ENCODE measurements around the gene ELAPOR2.
A peak's percentile ranks its signal among the peaks of the same experiment; 100 is the strongest.

ELAPOR2 gene

DNA sequence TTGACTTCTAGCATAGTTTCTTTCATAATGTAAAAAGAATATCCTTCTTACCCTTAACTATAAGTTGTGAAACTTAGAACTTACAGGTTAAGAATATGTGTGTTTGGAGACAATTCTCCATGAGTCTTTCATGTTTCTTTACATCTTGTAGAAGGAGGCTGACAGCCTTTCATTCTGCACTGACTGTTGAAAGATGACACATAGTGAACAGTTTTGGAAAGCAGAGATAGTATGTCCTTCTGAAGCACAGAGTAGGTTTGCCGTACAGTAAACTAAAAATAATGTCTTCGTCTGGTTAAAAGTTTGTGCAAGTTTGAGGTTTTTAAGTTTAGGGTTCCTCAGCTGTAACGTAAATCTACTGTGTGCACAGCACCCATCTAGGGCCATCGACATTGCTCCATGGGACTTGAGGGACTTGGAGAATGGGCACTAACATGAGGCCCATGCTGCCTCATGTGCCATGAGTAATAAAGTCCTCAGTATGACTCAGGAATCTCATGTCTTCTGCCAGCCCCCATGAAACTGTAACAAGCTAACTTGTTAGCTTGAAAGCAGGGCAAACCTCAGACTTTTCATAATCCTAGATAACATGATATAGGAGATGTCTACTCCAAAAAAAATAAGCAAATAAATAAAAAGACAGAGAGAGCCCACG is 24.5 kb upstream of the ELAPOR2 start:
- H3K4me1 ChIP-seq (ENCODE audit: control insufficient read depth, insufficient read depth, low read length): no peaks in the 10 kb centered on the region
- no peaks in the 10 kb centered on the region for H3K27me3 ChIP-seq (ENCODE audit: control insufficient read depth, insufficient read depth, low read length)
- H3K4me3 ChIP-seq (ENCODE audit: low read length): no peak overlapping the region
- DNase-seq (ENCODE audit: low read depth, low spot score): no peak
- no peaks in the 10 kb centered on the region for H3K9me3 ChIP-seq (ENCODE audit: control insufficient read depth, insufficient read depth, low read length)
- H3K36me3 ChIP-seq (ENCODE audit: control insufficient read depth, insufficient read depth, low read length): no peaks in the 10 kb centered on the region; the same call in 1 of the 2 replicates
- WGBS (ENCODE audit: insufficient coverage, insufficient read length): no CpG with 5 or more reads among the region's 5 CpGs
- H3K27ac ChIP-seq (ENCODE audit: low read length): no peak overlapping the region

- Histone ChIP-seq H3K4me1 (ENCODE audit: control insufficient read depth, insufficient read depth, low read length) (no peaks in the 10 kb centered on the region), H3K4me3 (ENCODE audit: low read length) (no peak overlapping the region), H3K9me3 (ENCODE audit: control insufficient read depth, insufficient read depth, low read length) (no peaks in the 10 kb centered on the region), H3K36me3 (ENCODE audit: control insufficient read depth, insufficient read depth, low read length) (no peaks in the 10 kb centered on the region; the same call in 1 of the 2 replicates), H3K27me3 (ENCODE audit: control insufficient read depth, insufficient read depth, low read length) (no peaks in the 10 kb centered on the region), H3K27ac (ENCODE audit: low read length) (no peak overlapping the region)
- no peak for DNase-seq (ENCODE audit: low read depth, low spot score)
- no CpG with 5 or more reads among the region's 5 CpGs for WGBS (ENCODE audit: insufficient coverage, insufficient read length)
Measured at GRCh38 chr7:87082675-87083074, 23.2 kb upstream of the ELAPOR2 start.

- WGBS (ENCODE audit: insufficient coverage, insufficient read length): no CpG with 5 or more reads among the region's 2 CpGs
- H3K9me3 ChIP-seq (ENCODE audit: control insufficient read depth, insufficient read depth, low read length): no peaks in the 10 kb centered on the region
- H3K36me3 ChIP-seq (ENCODE audit: control insufficient read depth, insufficient read depth, low read length): no peaks in the 10 kb centered on the region
- H3K27ac ChIP-seq (ENCODE audit: low read length): no peak overlapping the region
- no peak for DNase-seq (ENCODE audit: low read depth, low spot score)
- no peaks in the 10 kb centered on the region for H3K4me1 ChIP-seq (ENCODE audit: control insufficient read depth, insufficient read depth, low read length)
- H3K4me3 ChIP-seq (ENCODE audit: low read length): no peak overlapping the region
- no peaks in the 10 kb centered on the region for H3K27me3 ChIP-seq (ENCODE audit: control insufficient read depth, insufficient read depth, low read length)
Measured at GRCh38 chr7:87075671-87076404, 16.4 kb upstream of the ELAPOR2 start.

DNA sequence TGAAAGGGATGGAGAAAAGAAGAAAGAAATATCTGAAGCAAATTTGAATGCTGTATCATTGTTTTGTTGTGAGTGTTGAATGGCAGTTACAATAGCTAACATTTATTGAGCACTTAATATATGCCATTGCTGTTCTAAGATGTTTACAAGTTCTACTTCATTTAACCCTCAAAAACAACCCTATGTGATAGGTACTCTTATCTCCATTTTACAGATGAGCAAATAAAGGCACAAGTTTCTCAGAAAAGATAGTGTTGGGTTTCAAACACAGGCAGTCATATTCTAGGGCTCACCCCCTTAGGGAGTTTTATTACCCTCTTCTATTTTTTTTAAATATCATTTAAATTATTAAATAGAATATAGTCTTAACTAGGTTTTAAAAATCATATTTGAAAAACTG is 8.3 kb upstream of the ELAPOR2 start:
- Histone ChIP-seq H3K4me1 (ENCODE audit: control insufficient read depth, insufficient read depth, low read length) (no peaks in the 10 kb centered on the region), H3K27ac (ENCODE audit: low read length) (no peak overlapping the region), H3K4me3 (ENCODE audit: low read length) (no peak overlapping the region), H3K36me3 (ENCODE audit: control insufficient read depth, insufficient read depth, low read length) (no peaks in the 10 kb centered on the region), H3K27me3 (ENCODE audit: control insufficient read depth, insufficient read depth, low read length) (no peaks in the 10 kb centered on the region), H3K9me3 (ENCODE audit: control insufficient read depth, insufficient read depth, low read length) (no peaks in the 10 kb centered on the region)
- no peak for DNase-seq (ENCODE audit: low read depth, low spot score)

- Histone ChIP-seq H3K4me1 (ENCODE audit: control insufficient read depth, insufficient read depth, low read length) (no peaks in the 10 kb centered on the region), H3K4me3 (ENCODE audit: low read length) (peak overlapping the region; percentile 76; the same call in 1 of the 2 replicates), H3K36me3 (ENCODE audit: control insufficient read depth, insufficient read depth, low read length) (no peaks in the 10 kb centered on the region), H3K27me3 (ENCODE audit: control insufficient read depth, insufficient read depth, low read length) (no peaks in the 10 kb centered on the region), H3K27ac (ENCODE audit: low read length) (no peak overlapping the region), H3K9me3 (ENCODE audit: control insufficient read depth, insufficient read depth, low read length) (no peaks in the 10 kb centered on the region)
- WGBS (ENCODE audit: insufficient coverage, insufficient read length): no CpG with 5 or more reads among the region's 2 CpGs
- DNase-seq (ENCODE audit: low read depth, low spot score): no peak
Measured at GRCh38 chr7:87060288-87060537, 759 bp upstream of the ELAPOR2 start.

DNA sequence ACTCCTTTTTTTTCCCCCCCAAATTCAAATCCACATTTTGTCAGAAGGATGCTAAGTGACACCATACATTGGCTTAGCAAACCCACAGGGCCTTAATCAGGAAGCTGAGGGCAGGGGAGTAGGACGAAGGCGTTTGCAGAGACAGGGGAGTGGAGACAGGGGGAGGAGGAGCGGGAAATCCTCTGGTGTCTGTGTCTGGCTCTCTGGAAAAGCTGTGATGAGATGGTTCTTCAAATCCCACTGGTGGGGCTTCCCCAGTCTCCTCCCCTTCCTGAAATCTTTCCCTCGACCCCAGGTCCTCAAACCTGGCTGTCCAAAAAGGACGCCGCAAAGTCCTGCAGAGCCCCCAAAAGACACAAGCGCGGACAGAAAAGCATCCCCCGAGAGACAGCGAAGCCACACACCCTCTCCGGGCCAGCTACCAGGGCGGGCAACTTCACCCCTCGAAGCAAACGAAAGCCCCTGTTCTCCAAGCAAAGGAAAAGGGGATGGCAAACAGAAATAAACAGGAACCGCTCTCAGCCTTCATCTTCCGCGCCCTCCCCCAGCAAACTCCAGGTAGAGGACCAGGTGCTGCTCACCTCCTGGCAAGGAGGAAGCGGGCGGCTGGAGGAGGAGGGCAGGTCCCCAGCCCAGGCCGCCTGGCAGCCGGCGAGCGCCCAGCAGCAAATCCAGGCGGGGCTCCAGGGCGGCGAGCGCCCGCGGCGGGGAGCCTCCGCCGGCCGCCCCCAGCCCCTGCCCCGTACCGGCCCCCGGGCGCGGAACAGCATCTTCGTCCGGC is 520 bp downstream of the ELAPOR2 start:
- no peak overlapping the region for H3K27ac ChIP-seq (ENCODE audit: low read length)
- WGBS (ENCODE audit: insufficient coverage, insufficient read length): no CpG with 5 or more reads among the region's 40 CpGs

GRCh38 chr7:87057210-87057609 is 2.2 kb downstream of the ELAPOR2 start:
- H3K27me3 ChIP-seq (ENCODE audit: control insufficient read depth, insufficient read depth, low read length): no peaks in the 10 kb centered on the region
- DNase-seq (ENCODE audit: low read depth, low spot score): no peak
- H3K27ac ChIP-seq (ENCODE audit: low read length): no peak overlapping the region
- H3K36me3 ChIP-seq (ENCODE audit: control insufficient read depth, insufficient read depth, low read length): no peaks in the 10 kb centered on the region
- no CpG with 5 or more reads among the region's 2 CpGs for WGBS (ENCODE audit: insufficient coverage, insufficient read length)
- H3K4me3 ChIP-seq (ENCODE audit: low read length): no peak overlapping the region
- H3K9me3 ChIP-seq (ENCODE audit: control insufficient read depth, insufficient read depth, low read length): no peaks in the 10 kb centered on the region
- no peaks in the 10 kb centered on the region for H3K4me1 ChIP-seq (ENCODE audit: control insufficient read depth, insufficient read depth, low read length)

More for the DNA sequence above, 520 bp downstream of the ELAPOR2 start:
- Histone ChIP-seq H3K36me3 (ENCODE audit: control insufficient read depth, insufficient read depth, low read length) (no peaks in the 10 kb centered on the region), H3K4me3 (ENCODE audit: low read length) (peak overlapping the region; percentile 53; the same call in 1 of the 2 replicates), H3K27me3 (ENCODE audit: control insufficient read depth, insufficient read depth, low read length) (no peaks in the 10 kb centered on the region), H3K4me1 (ENCODE audit: control insufficient read depth, insufficient read depth, low read length) (no peaks in the 10 kb centered on the region), H3K9me3 (ENCODE audit: control insufficient read depth, insufficient read depth, low read length) (no peaks in the 10 kb centered on the region)
- no peak for DNase-seq (ENCODE audit: low read depth, low spot score)

GRCh38 chr7:87056346-87056745 is 3.1 kb downstream of the ELAPOR2 start:
- no peaks in the 10 kb centered on the region for H3K4me1 ChIP-seq (ENCODE audit: control insufficient read depth, insufficient read depth, low read length)
- H3K27me3 ChIP-seq (ENCODE audit: control insufficient read depth, insufficient read depth, low read length): no peaks in the 10 kb centered on the region
- no peak overlapping the region for H3K4me3 ChIP-seq (ENCODE audit: low read length)
- H3K9me3 ChIP-seq (ENCODE audit: control insufficient read depth, insufficient read depth, low read length): no peaks in the 10 kb centered on the region
- H3K36me3 ChIP-seq (ENCODE audit: control insufficient read depth, insufficient read depth, low read length): no peaks in the 10 kb centered on the region
- DNase-seq (ENCODE audit: low read depth, low spot score): no peak
- no CpG with 5 or more reads among the region's 3 CpGs for WGBS (ENCODE audit: insufficient coverage, insufficient read length)
- no peak overlapping the region for H3K27ac ChIP-seq (ENCODE audit: low read length)

- Histone ChIP-seq H3K9me3 (ENCODE audit: control insufficient read depth, insufficient read depth, low read length) (no peaks in the 10 kb centered on the region), H3K36me3 (ENCODE audit: control insufficient read depth, insufficient read depth, low read length) (no peaks in the 10 kb centered on the region), H3K4me3 (ENCODE audit: low read length) (no peak overlapping the region), H3K27ac (ENCODE audit: low read length) (no peak overlapping the region), H3K4me1 (ENCODE audit: control insufficient read depth, insufficient read depth, low read length) (no peaks in the 10 kb centered on the region), H3K27me3 (ENCODE audit: control insufficient read depth, insufficient read depth, low read length) (no peaks in the 10 kb centered on the region)
- WGBS (ENCODE audit: insufficient coverage, insufficient read length): no CpG with 5 or more reads among the region's 1 CpG
- no peak for DNase-seq (ENCODE audit: low read depth, low spot score)
Measured at GRCh38 chr7:87048839-87049238, 10.6 kb downstream of the ELAPOR2 start.

DNA sequence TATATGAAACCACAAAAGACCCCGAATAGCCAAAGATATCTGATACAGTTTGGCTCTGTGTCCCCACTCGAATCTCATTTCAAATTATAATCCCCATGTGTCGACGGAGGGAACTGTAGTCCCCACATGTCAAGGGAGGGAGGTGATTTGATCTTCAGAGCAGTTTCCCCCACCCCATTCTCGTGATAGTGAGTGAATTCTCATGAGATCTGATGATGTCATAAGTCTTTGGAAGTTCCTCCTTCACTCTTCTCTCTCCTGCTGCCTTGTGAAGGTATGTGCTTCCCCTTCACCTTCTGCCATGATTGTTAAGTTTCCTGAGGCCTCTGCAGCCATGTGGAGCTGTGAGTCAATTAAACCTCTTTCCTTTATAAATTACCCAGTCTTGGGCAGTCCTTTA is 13.0 kb downstream of the ELAPOR2 start:
- Histone ChIP-seq H3K27ac (ENCODE audit: low read length) (no peak overlapping the region), H3K4me3 (ENCODE audit: low read length) (no peak overlapping the region), H3K9me3 (ENCODE audit: control insufficient read depth, insufficient read depth, low read length) (no peaks in the 10 kb centered on the region), H3K4me1 (ENCODE audit: control insufficient read depth, insufficient read depth, low read length) (no peaks in the 10 kb centered on the region), H3K27me3 (ENCODE audit: control insufficient read depth, insufficient read depth, low read length) (no peaks in the 10 kb centered on the region), H3K36me3 (ENCODE audit: control insufficient read depth, insufficient read depth, low read length) (no peaks in the 10 kb centered on the region)
- WGBS (ENCODE audit: insufficient coverage, insufficient read length): no CpG with 5 or more reads among the region's 5 CpGs
- no peak for DNase-seq (ENCODE audit: low read depth, low spot score)
